Germinal center (tissue), 1 donor: ENCODE results near the gene CPOX.
"Not testable (repeated sequence)": the region's sequence is repeated elsewhere in the genome, so short reads cannot be mapped to it uniquely, and the experiment has no call there.

Experiments used
- DNase-seq: peaks from one replicate; pipeline ENCODE4 v3.0.0; 2012; ENCODE audit warnings: mixed read lengths, low spot score

CPOX gene

GRCh38 chr3:98561727-98562521 is 31.5 kb downstream of the CPOX start:
- no peak for DNase-seq

GRCh38 chr3:98560911-98561310 is 32.5 kb downstream of the CPOX start:
- no peak for DNase-seq

- DNase-seq = not testable (repeated sequence)
Measured at GRCh38 chr3:98559769-98560168, 33.6 kb downstream of the CPOX start.

GRCh38 chr3:98558100-98558827 is 35.1 kb downstream of the CPOX start:
- DNase-seq = no peak

GRCh38 chr3:98557324-98558010 is 35.9 kb downstream of the CPOX start:
- no peak for DNase-seq

- no peak for DNase-seq
Measured at GRCh38 chr3:98556164-98557130, 37.0 kb downstream of the CPOX start.

GRCh38 chr3:98555025-98555379 is 38.4 kb downstream of the CPOX start:
- no peak for DNase-seq

- DNase-seq = no peak
Measured at GRCh38 chr3:98554580-98554979, 38.8 kb downstream of the CPOX start.

GRCh38 chr3:98553753-98554152 is 39.7 kb downstream of the CPOX start:
- no peak for DNase-seq

GRCh38 chr3:98553021-98553563 is 40.3 kb downstream of the CPOX start:
- DNase-seq = no peak

- DNase-seq = no peak
Measured at GRCh38 chr3:98552232-98553020, 41.0 kb downstream of the CPOX start.

- no peak for DNase-seq
Measured at GRCh38 chr3:98551754-98552153, 41.7 kb downstream of the CPOX start.

- no peak for DNase-seq
Measured at GRCh38 chr3:98551236-98551635, 42.2 kb downstream of the CPOX start.

GRCh38 chr3:98550833-98551232 is 42.6 kb downstream of the CPOX start:
- no peak for DNase-seq

GRCh38 chr3:98548544-98548943 is 44.9 kb downstream of the CPOX start:
- DNase-seq = no peak

- no peak for DNase-seq
Measured at GRCh38 chr3:98545940-98546339, 47.5 kb downstream of the CPOX start.

- DNase-seq = no peak
Measured at GRCh38 chr3:98542623-98543022, 50.8 kb downstream of the CPOX start.

- no peak for DNase-seq
Measured at GRCh38 chr3:98541695-98542094, 51.7 kb downstream of the CPOX start.

GRCh38 chr3:98540346-98540745 is 53.1 kb downstream of the CPOX start:
- peak; percentile 52 for DNase-seq

- no peak for DNase-seq
Measured at GRCh38 chr3:98536456-98537017, 56.9 kb downstream of the CPOX start.
